ENCODE data around the gene RNF114.
"Not testable (repeated sequence)": the region's sequence is repeated elsewhere in the genome, so short reads cannot be mapped to it uniquely, and the experiment has no call there.

The RNF114 gene

GRCh38 chr20:49993301-49993751, 57.1 kb downstream of the RNF114 start:
- H3K36me3 ChIP-seq (ENCODE audit: control insufficient read depth, low read length), result no peaks in the 10 kb centered on the region
- no peaks in the 10 kb centered on the region for H3K9me3 ChIP-seq (ENCODE audit: control insufficient read depth, insufficient read depth, low read length)
- no peak for TF ChIP-seq EZH2phosphoT487 (IDR thresholded peaks at IDR 0.05; ENCODE audit: borderline replicate concordance, low read length)
- no peak for TF ChIP-seq CTCF (IDR thresholded peaks at IDR 0.05; ENCODE audit: low read depth, low read length, poor library complexity, severe bottlenecking)
- H3K27me3 ChIP-seq (ENCODE audit: control insufficient read depth, low read length), result no peaks in the 10 kb centered on the region
- no peak overlapping the region for H3K27ac ChIP-seq (ENCODE audit: low read depth, low read length)
- H4K20me1 ChIP-seq (ENCODE audit: control insufficient read depth, insufficient read depth, low read depth, low read length), result no peaks in the 10 kb centered on the region
- no peaks in the 10 kb centered on the region for H3F3A ChIP-seq (ENCODE audit: control insufficient read depth, insufficient read depth)
- H3K4me2 ChIP-seq (ENCODE audit: low read length), result peak overlapping the region; percentile 10; the same call in 1 of the 2 replicates
- H3K4me1 ChIP-seq (ENCODE audit: control insufficient read depth, low read length), result peaks cover 9% of the 10 kb centered on the region
- H3K9me2 ChIP-seq (replicated peaks; ENCODE audit: control insufficient read depth, low read length), result no peaks in the 10 kb centered on the region
- no peak overlapping the region for H3K4me3 ChIP-seq (ENCODE audit: low read length)
- no peaks in the 10 kb centered on the region for H3K79me2 ChIP-seq (ENCODE audit: control insufficient read depth, low read length)

GRCh38 chr20:49995586-49995985, 59.4 kb downstream of the RNF114 start:
- Histone ChIP-seq H3K36me3 (ENCODE audit: control insufficient read depth, low read length) (no peaks in the 10 kb centered on the region), H3F3A (ENCODE audit: control insufficient read depth, insufficient read depth) (no peaks in the 10 kb centered on the region; the same call in 1 of the 2 replicates), H3K27me3 (ENCODE audit: control insufficient read depth, low read length) (no peaks in the 10 kb centered on the region), H3K4me3 (ENCODE audit: low read length) (no peak overlapping the region), H4K20me1 (ENCODE audit: control insufficient read depth, insufficient read depth, low read depth, low read length) (no peaks in the 10 kb centered on the region), H3K4me2 (ENCODE audit: low read length) (no peak overlapping the region), H3K9me3 (ENCODE audit: control insufficient read depth, insufficient read depth, low read length) (no peaks in the 10 kb centered on the region), H3K4me1 (ENCODE audit: control insufficient read depth, low read length) (peaks cover 17% of the 10 kb centered on the region), H3K27ac (ENCODE audit: low read depth, low read length) (no peak overlapping the region), H3K79me2 (ENCODE audit: control insufficient read depth, low read length) (no peaks in the 10 kb centered on the region), H3K9me2 (replicated peaks; ENCODE audit: control insufficient read depth, low read length) (no peaks in the 10 kb centered on the region)
- TF ChIP-seq EZH2phosphoT487 (IDR thresholded peaks at IDR 0.05; ENCODE audit: borderline replicate concordance, low read length) (no peak), CTCF (IDR thresholded peaks at IDR 0.05; ENCODE audit: low read depth, low read length, poor library complexity, severe bottlenecking) (no peak)

- not testable (repeated sequence) for H3F3A ChIP-seq (ENCODE audit: control insufficient read depth, insufficient read depth); H3K9me2 ChIP-seq (replicated peaks; ENCODE audit: control insufficient read depth, low read length); H3K4me2 ChIP-seq (ENCODE audit: low read length); H3K27ac ChIP-seq (ENCODE audit: low read depth, low read length); H3K36me3 ChIP-seq (ENCODE audit: control insufficient read depth, low read length); H3K27me3 ChIP-seq (ENCODE audit: control insufficient read depth, low read length); H4K20me1 ChIP-seq (ENCODE audit: control insufficient read depth, insufficient read depth, low read depth, low read length); H3K4me3 ChIP-seq (ENCODE audit: low read length); H3K9me3 ChIP-seq (ENCODE audit: control insufficient read depth, insufficient read depth, low read length); H3K79me2 ChIP-seq (ENCODE audit: control insufficient read depth, low read length)
- peaks cover 13% of the 10 kb centered on the region for H3K4me1 ChIP-seq (ENCODE audit: control insufficient read depth, low read length)
These were observed 62.4 kb downstream of the RNF114 start for GRCh38 chr20:49998478-49999188.

GRCh38 chr20:49999329-49999728, 63.1 kb downstream of the RNF114 start:
- H3K9me2 ChIP-seq (replicated peaks; ENCODE audit: control insufficient read depth, low read length), result no peaks in the 10 kb centered on the region
- TF ChIP-seq CTCF (IDR thresholded peaks at IDR 0.05; ENCODE audit: low read depth, low read length, poor library complexity, severe bottlenecking), result no peak
- no peaks in the 10 kb centered on the region for H3K36me3 ChIP-seq (ENCODE audit: control insufficient read depth, low read length)
- no peak overlapping the region for H3K4me3 ChIP-seq (ENCODE audit: low read length)
- H3K79me2 ChIP-seq (ENCODE audit: control insufficient read depth, low read length), result no peaks in the 10 kb centered on the region
- H3K27me3 ChIP-seq (ENCODE audit: control insufficient read depth, low read length), result peaks cover 5% of the 10 kb centered on the region; the same call in 1 of the 2 replicates
- H3F3A ChIP-seq (ENCODE audit: control insufficient read depth, insufficient read depth), result no peaks in the 10 kb centered on the region; the same call in 1 of the 2 replicates
- no peaks in the 10 kb centered on the region for H4K20me1 ChIP-seq (ENCODE audit: control insufficient read depth, insufficient read depth, low read depth, low read length)
- no peaks in the 10 kb centered on the region for H3K9me3 ChIP-seq (ENCODE audit: control insufficient read depth, insufficient read depth, low read length)
- H3K4me1 ChIP-seq (ENCODE audit: control insufficient read depth, low read length), result peaks cover 13% of the 10 kb centered on the region
- H3K27ac ChIP-seq (ENCODE audit: low read depth, low read length), result no peak overlapping the region
- H3K4me2 ChIP-seq (ENCODE audit: low read length), result no peak overlapping the region; the same call in 1 of the 2 replicates

- H3K9me2 ChIP-seq (replicated peaks; ENCODE audit: control insufficient read depth, low read length); H3K79me2 ChIP-seq (ENCODE audit: control insufficient read depth, low read length); H3K4me2 ChIP-seq (ENCODE audit: low read length); H4K20me1 ChIP-seq (ENCODE audit: control insufficient read depth, insufficient read depth, low read depth, low read length); H3K4me3 ChIP-seq (ENCODE audit: low read length); H3K27me3 ChIP-seq (ENCODE audit: control insufficient read depth, low read length); H3F3A ChIP-seq (ENCODE audit: control insufficient read depth, insufficient read depth); H3K36me3 ChIP-seq (ENCODE audit: control insufficient read depth, low read length); H3K9me3 ChIP-seq (ENCODE audit: control insufficient read depth, insufficient read depth, low read length); H3K27ac ChIP-seq (ENCODE audit: low read depth, low read length): not testable (repeated sequence)
- H3K4me1 ChIP-seq (ENCODE audit: control insufficient read depth, low read length), result peaks cover 16% of the 10 kb centered on the region
These were observed 64.5 kb downstream of the RNF114 start for GRCh38 chr20:50000548-50001222.

Measured in DOHH2 (cell line).